ENCODE data around the gene PLAU.

PLAU gene

GRCh38 chr10:73910764-73911552 lies at the start of gene PLAU:
TSS of gene PLAU (plus strand) at chr10:73911132. CDS start at chr10:73911556, 424 bp downstream.
- DNase-seq (ENCODE audit: low read depth, low spot score), result no peak

- no peak for DNase-seq (ENCODE audit: low read depth, low spot score)
Observed at GRCh38 chr10:73862011-73862410, 48.9 kb upstream of the PLAU start.

- no peak for DNase-seq (ENCODE audit: low read depth, low spot score)
Observed at GRCh38 chr10:73863039-73863817, 47.7 kb upstream of the PLAU start.

- no peak for DNase-seq (ENCODE audit: low read depth, low spot score)
Observed at GRCh38 chr10:73864229-73864628, 46.7 kb upstream of the PLAU start.

GRCh38 chr10:73865107-73865458 lies 45.8 kb upstream of the PLAU start:
- no peak for DNase-seq (ENCODE audit: low read depth, low spot score)

GRCh38 chr10:73865459-73866442 lies 45.2 kb upstream of the PLAU start:
- no peak for DNase-seq (ENCODE audit: low read depth, low spot score)

GRCh38 chr10:73866621-73867020 lies 44.3 kb upstream of the PLAU start:
- DNase-seq (ENCODE audit: low read depth, low spot score), result no peak

GRCh38 chr10:73867126-73867807 lies 43.7 kb upstream of the PLAU start:
- DNase-seq (ENCODE audit: low read depth, low spot score), result no peak

- no peak for DNase-seq (ENCODE audit: low read depth, low spot score)
Observed at GRCh38 chr10:73867871-73868631, 42.9 kb upstream of the PLAU start.

- DNase-seq (ENCODE audit: low read depth, low spot score), result no peak
Observed at GRCh38 chr10:73868655-73869195, 42.2 kb upstream of the PLAU start.

GRCh38 chr10:73871295-73872189 lies 39.4 kb upstream of the PLAU start:
- no peak for DNase-seq (ENCODE audit: low read depth, low spot score)

- no peak for DNase-seq (ENCODE audit: low read depth, low spot score)
Observed at GRCh38 chr10:73872190-73872710, 38.7 kb upstream of the PLAU start.

- DNase-seq (ENCODE audit: low read depth, low spot score), result no peak
Observed at GRCh38 chr10:73873142-73873837, 37.6 kb upstream of the PLAU start.

GRCh38 chr10:73873838-73874215 lies 37.1 kb upstream of the PLAU start:
- no peak for DNase-seq (ENCODE audit: low read depth, low spot score)

- peak; percentile 58 for DNase-seq (ENCODE audit: low read depth, low spot score)
Observed at GRCh38 chr10:73874267-73875138, 36.4 kb upstream of the PLAU start, which contains the start of gene CAMK2G. TSS of gene CAMK2G (minus strand) at chr10:73874555. CDS start at chr10:73874461, 94 bp downstream.

GRCh38 chr10:73875139-73875475 lies 35.8 kb upstream of the PLAU start:
- no peak for DNase-seq (ENCODE audit: low read depth, low spot score)

GRCh38 chr10:73876157-73876556 lies 34.8 kb upstream of the PLAU start:
- DNase-seq (ENCODE audit: low read depth, low spot score), result no peak

Measured in activated CD4-positive, CD25-positive, alpha-beta regulatory T cell treated with anti-CD3 and anti-CD28 coated beads, Interleukin-2, amount 50 U/mL, for 16 hours (primary cell).